ENCODE measurements around the gene HSBP1L1.

GRCh38 chr18:79988451-79989194 is 24.2 kb downstream of the HSBP1L1 start, which contains the start of gene TXNL4A:
- TF ChIP-seq CTCF (conservative IDR thresholded peaks at IDR 0.05; ENCODE audit: low read depth in 2 of 2) (no peak), ZNF462 (CRISPR knock-in tag; IDR thresholded peaks at IDR 0.05) (no peak), NANOG (IDR thresholded peaks at IDR 0.05; ENCODE audit: borderline replicate concordance) (no peak), EZH2 (IDR thresholded peaks at IDR 0.05; ENCODE audit: low read depth, unreplicated experiment) (no peak), ZNF114 (CRISPR knock-in tag; IDR thresholded peaks at IDR 0.05) (no peak), EZH2phosphoT487 (IDR thresholded peaks at IDR 0.05; ENCODE audit: unreplicated experiment) (no peak), POLR2AphosphoS5 (IDR thresholded peaks at IDR 0.05; ENCODE audit: low read depth) (peak; percentile 92)

Data from GM23338 (cell line).